GM19328 (cell line): ENCODE results near the gene HPCAL1.

Experiments used
- ATAC-seq: cut with Tn5 transposase; IDR thresholded peaks from one replicate; pipeline ENCODE4 v1.9.1; 2021; ENCODE audit warnings: mild to moderate bottlenecking, moderate library complexity; ENCODE audit not compliant: unreplicated experiment

HPCAL1 gene

DNA sequence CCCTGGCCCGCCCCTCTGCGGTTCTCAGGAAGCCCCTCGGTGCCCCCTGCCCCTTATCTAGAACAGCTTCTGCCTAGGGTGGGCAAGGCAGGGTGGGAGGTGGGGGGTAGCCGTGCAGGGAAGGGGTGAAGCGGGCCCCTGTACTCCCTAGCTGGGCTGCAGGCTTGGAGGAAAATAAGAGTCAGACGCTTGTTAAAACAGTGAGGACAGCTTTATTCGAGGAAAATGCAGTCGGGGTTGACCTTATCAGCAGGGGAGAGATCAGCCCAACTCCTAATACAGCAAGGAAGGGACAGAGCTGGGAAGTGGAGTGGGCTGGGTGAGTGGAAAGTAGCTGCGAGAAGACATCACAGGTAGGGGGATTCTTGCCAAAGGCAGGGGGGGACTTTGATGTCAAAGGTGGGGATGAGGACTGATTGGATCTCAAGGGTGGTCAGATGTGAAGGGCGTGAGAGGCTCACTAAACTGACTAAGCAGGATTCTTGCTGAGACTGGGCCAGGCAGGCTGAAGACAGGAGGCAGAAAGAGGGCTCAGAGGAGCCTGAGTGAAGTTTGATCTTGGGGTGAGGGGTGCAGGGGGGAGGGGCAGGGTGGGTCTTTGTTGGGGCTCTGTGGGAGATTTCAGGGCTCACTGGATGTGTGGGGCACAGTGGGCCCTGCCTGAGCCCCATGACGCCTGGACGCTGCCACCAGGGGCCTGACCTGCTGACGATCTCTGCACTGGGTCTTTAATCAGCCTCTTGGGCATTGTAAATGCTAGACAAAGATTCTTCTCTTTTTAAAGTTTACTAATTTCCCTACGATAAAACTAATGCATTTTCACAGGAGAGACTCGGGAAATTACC, 29.9 kb downstream of the HPCAL1 start:
- no peak for ATAC-seq

DNA sequence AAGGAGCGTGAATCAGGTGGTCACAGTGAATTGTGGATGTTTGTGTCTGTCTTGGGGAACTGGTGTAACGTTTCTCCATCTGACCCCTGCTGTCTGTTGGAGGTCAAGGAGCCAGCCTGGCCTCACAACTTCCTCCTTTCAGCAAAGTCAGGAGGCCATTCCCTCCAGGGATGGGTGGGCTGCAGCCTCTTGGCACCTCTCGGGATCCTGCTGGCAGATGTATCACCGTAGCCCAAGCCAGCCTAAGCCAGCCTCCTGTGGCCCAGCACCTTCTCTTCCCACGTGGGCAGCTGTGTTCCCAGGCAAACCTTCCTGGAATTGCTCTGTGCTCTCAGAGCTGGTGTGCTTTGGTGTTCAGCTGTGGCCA, 30.5 kb downstream of the HPCAL1 start:
- ATAC-seq = no peak

DNA sequence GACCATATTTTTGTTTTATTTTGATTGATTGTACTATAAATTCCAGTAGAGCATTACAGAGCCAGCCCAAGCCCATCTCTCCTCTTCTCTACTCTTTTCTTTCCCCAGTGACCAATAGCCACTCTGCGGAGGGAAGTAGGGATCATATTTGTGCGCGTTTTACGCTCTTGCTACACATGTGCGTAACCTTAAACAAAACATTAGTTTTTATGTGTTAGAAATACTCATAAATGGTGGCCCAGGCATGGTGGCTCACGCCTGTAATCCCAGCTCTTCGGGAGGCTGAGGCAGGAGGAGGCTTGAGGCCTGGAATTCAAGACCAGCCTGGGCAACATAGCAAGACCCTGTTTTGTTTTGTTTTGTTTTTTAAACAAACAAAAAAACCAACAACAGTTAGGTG, 31.3 kb downstream of the HPCAL1 start:
- no peak for ATAC-seq

DNA sequence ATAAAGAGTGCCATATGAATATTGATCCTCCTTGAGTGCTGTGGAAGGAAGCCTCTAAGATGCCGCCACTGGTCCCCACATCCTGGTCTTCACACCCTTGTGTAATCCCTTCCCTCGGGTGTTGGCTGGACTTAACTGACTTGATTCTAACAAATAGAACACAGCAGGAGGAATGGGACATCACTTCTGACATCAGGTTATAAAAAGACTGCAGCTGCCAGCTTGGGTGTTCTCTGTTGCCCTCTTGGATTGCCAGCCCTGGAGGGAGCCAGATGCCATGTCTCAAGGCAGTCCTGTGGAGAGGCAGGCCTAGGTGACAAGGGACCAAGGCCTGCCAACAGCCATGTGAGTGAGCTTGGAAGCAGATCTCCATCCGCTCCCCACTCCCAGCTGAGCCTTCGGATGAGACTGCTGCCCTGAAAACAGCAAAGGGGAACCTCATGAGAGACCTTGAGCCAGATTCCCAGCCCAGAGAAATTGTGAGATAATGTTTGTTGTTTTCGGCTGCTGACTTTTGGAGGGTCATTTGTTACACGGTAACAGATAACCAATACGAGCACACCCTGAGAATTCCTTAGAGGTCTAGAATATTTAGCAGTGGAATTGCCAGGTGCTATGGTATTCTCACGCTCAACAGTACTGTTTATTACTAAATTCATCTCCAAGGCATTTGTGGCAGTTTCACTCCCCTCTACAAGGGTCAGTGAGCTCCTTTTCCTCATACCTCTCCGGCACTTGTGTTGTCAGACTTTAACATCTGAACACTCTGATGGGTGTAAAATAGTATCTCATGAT, 32.5 kb downstream of the HPCAL1 start:
- ATAC-seq = no peak

DNA sequence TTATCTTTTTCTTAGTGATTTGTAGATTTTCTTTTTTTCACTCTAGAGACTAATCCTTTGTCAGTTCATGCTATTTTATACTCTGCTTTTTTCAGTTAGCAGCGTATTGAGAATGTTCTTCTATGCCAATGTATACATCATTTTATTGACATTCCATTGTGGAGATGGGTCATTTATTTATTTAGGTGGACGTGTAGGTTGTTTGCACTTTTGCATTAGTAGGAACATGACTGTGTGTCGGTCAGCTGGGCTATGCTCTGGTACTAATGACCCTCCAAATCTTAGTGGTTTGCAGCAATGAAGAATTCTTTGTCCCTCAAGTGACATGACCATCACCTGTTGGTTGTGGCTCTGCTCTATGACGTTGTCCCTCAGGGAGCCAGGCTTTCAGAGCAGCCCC, 33.6 kb downstream of the HPCAL1 start:
- no peak for ATAC-seq

DNA sequence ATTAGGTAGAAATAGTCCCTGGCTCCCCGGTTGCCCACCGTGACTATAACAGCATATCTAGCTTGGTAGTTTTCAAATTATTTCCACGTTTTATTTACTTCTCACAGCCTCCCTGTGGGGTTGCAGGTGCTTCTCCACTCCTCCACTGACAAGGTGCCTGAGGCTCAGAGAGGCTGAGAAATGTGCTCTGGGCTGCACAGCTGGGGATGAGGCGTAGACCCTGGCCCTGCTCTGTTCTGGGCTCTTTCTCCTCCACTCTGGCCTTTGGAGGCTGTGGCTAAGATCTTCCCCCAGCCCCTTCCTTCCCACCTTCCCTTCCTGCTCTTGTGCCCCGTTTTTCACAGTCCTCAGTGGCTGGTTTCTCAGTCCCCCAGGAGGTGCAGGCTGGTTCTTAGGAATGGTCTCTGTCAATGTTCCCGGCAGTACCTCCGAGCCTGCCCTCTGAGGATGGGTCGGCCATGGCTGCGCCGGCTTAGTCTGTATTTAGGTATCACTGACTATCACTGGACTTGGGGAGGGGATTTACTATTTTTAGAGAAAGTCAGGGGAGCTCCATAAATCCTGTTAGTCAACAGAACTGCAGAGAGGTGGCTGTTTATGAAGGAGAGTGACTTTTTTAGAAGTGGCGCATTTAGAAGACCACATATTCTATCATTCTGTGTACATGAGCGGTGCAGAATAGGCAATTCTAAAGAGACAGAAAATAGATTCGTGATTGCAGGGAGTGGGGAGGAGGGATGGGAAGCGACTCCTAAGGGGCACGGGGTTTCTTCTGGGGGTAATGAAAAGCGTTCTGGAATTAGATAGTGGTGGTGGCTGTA, 35.0 kb downstream of the HPCAL1 start:
- ATAC-seq = no peak

DNA sequence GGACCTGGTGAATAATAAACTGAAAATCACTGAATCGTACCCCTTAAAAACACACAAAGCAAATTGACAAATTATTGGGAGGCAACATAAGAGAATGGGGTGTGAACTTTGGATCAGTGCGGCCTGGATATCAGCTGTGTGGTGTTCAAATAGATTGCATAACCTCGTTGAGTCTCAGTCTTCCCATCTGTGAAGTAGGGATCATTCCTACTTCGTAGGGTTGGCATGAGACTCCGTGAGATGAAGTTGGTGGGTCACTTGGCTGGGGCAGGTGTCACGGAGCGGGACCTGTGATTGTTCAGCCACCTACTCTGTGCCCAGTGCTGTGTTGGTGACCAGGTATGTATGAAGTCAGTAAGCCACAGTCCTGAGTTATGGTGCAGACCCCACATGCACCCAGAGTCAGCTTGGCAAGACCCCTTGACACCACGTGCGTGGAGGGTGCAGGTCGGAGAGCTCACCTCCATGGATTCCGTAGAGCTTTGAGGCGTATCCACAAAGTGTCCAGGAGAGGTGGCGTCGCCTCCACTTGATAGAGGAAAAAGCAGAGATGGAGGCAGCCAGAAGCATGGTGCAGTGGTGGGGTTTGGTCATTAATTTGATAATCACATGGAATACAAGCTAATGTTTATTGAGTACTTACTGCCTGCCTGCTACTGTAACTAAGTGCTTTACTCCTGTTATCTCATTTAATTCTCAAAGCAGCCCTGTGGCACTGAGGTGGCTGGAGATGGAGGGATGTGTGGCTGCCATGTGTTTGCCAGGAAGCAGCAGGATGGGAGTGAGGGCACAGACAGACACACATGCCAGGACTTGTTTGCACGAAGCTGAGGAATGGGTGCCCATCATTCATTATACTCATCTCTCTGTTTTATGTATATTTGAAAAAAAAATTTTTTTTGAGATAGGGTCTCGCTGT, 35.8 kb downstream of the HPCAL1 start:
- no peak for ATAC-seq

DNA sequence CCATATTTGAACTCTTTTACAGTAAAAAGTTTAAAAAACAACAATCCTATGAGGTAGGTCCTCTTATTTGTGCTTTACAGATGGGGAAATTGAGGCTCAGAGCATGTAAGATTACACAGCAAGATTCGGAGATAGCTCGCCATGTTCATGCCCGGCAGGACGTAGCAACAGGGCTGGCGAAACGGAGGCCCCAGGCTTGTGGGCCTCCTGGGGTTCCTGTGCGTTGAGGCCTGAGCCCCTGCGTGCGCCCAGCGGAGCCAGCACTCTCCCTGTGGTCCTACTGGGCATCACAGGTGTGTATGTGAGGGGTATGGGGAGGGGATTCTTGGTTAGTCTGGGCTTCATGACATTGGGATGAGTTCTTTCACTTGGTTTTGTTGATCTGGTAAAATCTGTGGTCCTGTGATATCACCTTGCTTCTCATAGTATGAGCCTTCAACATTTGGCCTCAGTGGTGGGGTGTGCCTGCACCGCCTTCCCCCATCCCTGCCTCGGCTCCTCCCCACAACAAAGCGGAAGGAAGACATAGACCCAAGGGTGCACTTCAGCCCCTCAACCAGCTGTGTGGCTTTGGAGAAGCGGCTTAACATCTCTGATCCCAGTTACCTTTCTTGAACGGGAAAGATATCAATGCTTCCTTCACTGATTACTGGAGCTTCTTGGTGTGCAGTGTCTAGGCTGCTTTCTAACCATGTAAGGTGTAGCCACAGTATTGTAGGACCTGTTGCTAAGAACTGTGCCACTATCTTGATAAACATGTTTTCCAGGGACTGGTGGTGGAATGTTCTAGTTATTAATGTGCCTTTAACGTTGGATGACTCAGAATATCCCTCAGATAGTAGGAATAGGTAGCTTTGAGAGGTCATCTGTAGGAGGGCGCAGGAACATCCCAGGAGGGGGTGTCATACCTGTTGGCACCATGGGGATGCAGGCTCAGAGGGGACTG, 37.2 kb downstream of the HPCAL1 start:
- no peak for ATAC-seq

DNA sequence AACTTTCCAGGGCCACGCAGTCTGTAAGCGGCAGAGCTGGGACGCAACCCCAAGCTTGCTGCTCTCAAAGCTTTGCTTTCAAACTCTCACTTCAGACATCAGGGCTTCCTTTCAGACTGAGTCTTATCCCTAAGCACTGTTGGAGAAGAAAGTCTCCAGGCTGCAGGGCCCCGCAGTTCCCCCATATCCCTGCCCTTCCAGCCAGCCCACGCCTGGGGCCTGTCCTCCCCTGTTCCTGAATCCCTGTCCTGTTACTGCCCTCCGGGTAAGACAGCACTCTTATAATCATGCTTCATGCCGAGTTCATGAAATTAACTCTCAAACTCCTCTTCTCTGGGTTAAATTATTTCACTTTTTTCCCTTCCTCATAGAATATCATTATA, 37.9 kb downstream of the HPCAL1 start:
- no peak for ATAC-seq

DNA sequence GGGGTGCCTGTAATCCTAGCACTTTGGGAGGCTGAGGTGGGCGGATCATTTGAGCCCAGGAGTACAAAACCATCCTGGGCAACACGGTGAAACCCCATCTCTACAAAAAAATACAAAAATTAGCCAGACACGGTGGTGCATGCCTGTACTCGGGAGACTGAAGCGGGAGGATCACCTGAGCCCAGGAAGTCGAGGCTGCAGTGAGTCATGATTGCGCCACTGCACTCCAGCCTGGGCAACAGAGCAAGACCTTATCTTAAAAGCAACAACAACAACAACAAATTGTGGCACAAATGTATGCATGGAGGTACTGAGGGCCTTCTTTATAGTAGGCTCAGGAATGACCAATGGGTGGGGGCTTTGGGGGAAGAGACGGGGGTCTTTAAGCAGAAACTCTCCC, 38.5 kb downstream of the HPCAL1 start:
- no peak for ATAC-seq

DNA sequence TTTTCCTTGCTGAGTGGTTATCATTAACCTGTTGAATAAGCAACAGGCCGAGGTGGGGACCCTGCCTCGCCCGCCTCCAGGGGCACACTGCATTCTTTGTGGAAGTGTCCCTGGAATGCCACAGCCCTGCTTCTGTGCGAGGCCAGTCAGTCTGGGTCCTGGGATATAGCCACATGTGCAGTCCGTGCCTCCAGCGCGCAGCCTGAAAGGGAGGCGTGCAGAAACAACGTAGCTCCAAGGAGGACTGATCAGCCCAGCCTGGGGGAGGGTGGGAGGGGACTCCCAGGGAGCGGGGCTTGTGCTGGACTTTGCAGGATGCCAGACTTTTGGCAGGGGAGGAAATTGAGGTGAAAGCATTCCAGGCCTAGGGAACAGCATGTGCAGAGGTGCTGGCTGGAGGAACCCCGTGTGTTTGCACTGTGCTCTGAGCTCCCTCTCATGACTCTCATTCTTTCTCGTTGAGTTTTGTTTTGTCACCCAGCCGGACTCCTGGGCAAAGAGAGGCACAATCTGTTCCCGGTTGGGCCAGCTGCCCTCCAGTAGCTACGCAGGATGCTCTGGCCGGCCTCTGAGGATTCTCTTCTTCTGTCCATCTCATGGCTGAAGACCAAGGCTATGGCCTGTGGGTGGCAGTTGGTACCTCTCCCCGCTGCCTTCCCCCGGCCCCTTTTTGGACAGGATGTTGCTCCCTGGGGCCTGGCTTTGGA, 39.7 kb downstream of the HPCAL1 start:
- no peak for ATAC-seq

DNA sequence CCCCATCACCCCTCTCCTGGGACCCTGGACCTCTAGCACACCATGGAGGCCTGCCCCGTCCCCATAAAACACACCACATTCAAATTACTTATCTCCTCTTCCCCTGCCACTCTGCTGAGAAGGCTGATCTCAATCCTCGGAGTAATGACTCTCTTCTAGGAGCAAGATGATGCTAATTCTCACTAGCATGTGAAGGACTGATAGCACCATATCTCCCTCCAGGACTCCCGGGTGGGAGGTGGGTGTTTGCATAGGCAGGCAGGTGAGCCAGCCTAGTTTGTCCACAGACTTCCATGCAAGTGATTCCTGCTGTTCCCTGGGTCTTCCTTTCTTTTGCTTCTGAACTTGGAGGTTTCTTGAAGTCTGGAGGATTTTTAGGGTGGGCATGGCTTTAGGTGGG, 40.5 kb downstream of the HPCAL1 start:
- no peak for ATAC-seq

DNA sequence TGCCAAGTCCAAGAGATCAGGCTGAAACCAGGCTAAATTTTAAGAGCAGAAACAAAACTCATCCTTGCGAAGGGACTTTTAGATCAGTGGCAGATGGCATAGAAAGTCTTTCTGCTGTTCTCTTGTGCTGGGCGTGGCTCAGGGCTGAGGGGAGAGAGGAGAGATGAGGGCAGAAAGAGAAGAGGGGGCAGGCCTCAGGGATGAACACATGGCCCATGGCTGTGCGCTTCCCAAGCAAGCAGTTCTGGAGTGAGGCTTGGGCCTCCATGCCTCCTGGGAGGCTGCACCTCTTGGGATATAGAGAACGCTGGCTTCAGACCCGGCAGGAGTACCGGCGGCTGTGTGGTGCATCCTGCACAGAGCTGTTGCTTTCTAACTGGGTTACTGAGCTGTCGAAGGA, 41.0 kb downstream of the HPCAL1 start:
- ATAC-seq = no peak

DNA sequence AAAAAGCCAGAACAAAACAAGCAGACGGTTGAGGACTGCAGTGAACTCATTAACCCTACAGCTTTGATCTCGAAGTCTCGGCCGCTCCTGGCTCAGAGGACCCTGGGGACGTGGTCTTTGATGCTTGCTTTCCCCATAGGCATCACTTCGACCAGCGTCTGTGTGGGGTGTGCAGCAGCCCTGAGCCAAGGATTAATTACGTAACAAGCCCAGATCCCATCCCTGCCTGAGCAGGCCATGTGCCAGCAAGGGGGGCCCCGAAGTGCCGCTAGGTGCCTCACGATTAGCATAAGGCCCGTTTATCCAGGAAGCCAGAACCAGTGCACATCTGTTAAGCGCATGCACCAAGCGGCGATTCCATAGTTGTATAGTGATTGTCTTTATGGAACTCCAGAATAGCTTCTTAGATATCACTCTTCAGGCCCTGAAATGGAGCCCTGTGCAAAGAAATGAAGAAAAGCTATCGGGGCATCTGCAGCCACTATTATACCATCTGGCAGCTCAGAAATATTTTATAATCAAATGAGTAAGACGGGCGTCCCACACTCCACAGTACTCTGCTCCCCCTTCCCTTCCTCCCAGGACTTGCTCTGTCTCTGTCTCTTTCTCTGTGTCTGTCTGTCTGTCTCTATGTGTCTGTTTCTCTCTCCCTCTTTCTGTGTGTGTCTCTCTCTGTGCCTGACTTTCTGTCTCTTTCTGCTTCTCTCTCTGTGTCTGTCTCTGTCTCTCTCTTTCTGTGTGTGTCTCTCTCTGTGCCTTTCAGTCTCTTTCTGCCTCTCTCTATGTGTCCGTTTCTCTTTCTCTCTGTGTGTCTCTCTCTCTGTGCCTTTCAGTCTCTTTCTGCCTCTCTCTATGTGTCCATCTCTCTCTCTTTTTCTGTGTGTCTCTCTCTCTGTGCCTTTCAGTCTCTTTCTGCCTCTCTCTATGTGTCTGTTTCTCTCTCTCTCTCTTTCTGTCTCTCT, 41.7 kb downstream of the HPCAL1 start:
- no peak for ATAC-seq

DNA sequence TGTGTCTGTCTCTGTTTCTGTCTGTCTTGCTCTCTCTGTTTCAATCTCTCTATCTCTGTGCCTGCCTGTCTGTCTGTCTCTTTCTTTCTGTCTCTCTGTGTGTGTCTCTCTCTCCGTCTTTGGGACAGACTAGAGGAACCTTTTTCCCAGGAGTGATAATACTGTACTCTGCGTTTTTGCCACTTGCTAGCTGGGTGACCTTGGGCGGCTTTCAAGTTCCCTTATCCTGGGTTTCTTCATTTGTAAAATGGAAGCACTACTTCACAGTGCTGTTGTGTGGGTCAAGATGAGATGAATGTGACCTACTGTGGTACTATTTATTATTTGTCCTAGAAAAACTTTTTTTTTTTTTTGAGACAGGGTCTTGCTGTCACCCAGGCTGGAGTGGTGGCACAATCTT, 42.4 kb downstream of the HPCAL1 start:
- no peak for ATAC-seq

DNA sequence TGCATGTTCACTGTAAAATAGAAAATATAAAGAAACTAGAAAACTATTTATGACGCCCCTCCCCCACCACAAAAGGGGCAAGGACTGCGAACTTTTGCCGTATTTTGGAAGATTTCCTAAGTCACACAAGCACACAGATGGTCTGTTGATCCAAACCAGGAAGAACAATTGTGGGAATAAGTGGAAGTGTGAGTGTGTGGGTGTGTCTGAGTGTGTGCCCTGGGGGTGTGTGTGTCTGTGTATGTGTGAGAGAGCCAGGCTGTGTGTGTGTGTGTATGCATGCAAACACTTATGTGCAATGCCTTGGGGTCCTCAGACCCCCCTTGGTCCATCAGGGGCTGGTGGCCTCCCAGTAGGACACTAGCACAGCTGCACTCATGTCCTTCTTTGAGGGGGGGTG, 43.1 kb downstream of the HPCAL1 start:
- no peak for ATAC-seq

DNA sequence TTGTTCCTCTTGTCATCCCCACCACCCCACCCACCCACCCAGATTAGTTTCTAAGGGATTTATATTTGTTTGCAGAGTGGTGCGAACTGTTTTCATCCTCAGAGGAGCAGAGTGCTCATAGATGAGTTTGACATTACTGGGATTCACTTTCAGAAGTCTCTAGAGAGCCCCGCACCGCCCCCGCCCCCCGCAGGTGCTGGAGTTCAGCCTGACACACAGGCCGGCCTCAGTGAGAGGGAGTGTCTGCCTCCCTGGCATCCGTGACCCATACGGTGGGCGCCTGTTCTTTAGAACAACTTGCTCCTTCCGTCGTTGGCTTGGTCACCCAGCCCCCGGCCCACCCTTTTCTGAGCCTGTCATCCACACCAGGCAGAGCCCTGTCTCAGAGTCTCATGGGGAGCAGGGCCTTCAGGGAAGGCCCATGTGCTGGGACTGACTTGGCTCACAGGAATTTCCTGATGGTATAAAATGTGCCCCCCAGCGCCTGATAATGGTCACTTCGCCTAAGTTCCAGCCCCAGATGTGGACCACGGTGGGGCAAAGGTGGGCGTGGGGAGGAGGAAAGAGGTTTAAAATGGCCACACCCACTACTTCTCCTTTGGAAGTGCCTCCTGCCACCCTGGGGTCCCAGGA, 44.3 kb downstream of the HPCAL1 start:
- ATAC-seq = no peak
